ENCODE results near the gene ECEL1. TPM values are rescaled to one million over a fixed set of nuclear protein-coding genes. Genes with fewer than 3 reads are reported as not detected.

ECEL1 gene
- total RNA-seq, 1 donor from 2014 or later: not detected

DNA sequence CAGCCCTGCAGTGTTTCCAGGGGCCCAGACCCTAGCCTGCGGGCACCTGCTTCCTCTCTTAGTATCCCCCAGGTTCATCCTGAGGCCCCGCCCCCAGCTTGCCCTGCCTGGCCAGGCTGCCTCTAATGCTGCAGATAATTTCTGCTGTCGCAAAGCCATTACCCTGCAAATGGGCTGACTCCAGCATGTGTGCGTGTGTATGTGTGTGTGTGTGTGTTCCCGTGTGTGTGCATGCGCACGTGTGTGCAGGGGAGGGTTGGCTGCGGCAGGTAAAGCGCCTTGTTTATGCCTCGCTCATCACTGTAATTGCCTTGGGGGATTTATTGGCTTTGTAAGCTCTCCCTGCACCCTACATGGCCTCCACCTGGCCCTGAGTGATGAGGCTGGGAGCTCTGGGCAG is 25.0 kb upstream of the ECEL1 start:
- DNase-seq (ENCODE audit: low read depth) (no peak), FAIRE-seq (no peak)
- peaks cover 7% of the 10 kb centered on the region for H3K27me3 ChIP-seq (ENCODE audit: control insufficient read depth, insufficient read depth, low read length)
- H3K4me3 ChIP-seq (ENCODE audit: low read depth, low read length): no peak overlapping the region
- no peaks in the 10 kb centered on the region for H3K36me3 ChIP-seq (ENCODE audit: control insufficient read depth, insufficient read depth, low read length)
- no peak for TF ChIP-seq CTCF (IDR thresholded peaks at IDR 0.05; ENCODE audit: insufficient read depth, low read length, severe bottlenecking)

DNA sequence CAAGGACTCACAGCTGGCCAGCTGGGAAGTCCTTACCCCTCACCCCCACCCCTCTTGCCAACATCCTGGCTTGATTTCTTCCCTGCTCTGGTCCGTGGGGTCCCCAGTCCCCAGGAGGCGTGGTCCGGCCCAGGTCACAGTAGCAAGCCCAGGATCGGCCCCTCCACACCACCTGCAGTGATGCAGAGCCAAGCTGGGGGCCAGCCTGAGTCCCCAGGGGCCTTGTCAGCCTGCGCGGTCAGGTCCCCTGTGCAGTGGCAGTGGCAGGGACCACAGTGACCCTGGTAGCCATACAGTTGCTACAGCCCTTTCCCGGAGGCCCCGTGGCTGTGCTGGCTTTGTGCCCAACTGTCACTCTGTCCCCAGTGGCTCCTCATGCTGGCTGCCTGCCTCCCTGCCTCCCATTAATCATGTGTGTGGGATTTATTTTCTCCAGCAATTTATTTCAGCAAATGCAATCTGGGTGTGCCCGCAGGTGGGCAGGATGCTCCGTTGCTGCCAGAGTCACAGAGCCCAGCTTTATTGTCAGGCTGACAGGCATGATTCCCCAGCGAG is 23.8 kb upstream of the ECEL1 start:
- DNase-seq (ENCODE audit: low read depth) (no peak), FAIRE-seq (no peak)
- Histone ChIP-seq H3K36me3 (ENCODE audit: control insufficient read depth, insufficient read depth, low read length) (no peaks in the 10 kb centered on the region), H3K4me3 (ENCODE audit: low read depth, low read length) (no peak overlapping the region), H3K27me3 (ENCODE audit: control insufficient read depth, insufficient read depth, low read length) (peaks cover 10% of the 10 kb centered on the region)
- no peak for TF ChIP-seq CTCF (IDR thresholded peaks at IDR 0.05; ENCODE audit: insufficient read depth, low read length, severe bottlenecking)

GRCh38 chr2:232508251-232508650 is 20.6 kb upstream of the ECEL1 start:
- Histone ChIP-seq H3K36me3 (ENCODE audit: control insufficient read depth, insufficient read depth, low read length) (no peaks in the 10 kb centered on the region), H3K4me3 (ENCODE audit: low read depth, low read length) (no peak overlapping the region), H3K27me3 (ENCODE audit: control insufficient read depth, insufficient read depth, low read length) (peaks cover 29% of the 10 kb centered on the region)
- no peak for TF ChIP-seq CTCF (IDR thresholded peaks at IDR 0.05; ENCODE audit: insufficient read depth, low read length, severe bottlenecking)
- DNase-seq (ENCODE audit: low read depth) (no peak), FAIRE-seq (no peak)

DNA sequence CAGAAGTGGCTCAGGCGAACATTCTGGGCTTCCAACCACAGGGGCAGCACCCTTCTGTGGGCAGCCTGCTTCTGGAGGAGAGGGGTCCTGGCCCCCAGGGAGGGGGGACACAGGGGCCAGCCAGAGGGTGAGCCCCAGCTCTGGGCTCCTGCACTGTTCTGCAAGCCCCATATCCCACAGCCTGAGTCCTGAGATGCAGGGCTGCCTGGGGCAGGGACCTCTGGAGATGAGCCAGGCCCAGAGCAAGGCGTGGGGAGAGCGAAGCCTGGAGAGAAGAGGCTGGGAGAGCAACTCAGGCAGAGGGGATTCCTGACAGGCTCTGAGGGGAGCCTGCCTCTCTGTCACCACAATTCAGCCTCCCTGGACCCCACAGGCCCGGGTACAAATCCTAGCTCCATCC is 19.1 kb upstream of the ECEL1 start:
- FAIRE-seq: no peak
- no peak for TF ChIP-seq CTCF (IDR thresholded peaks at IDR 0.05; ENCODE audit: insufficient read depth, low read length, severe bottlenecking)
- peaks cover 34% of the 10 kb centered on the region for H3K27me3 ChIP-seq (ENCODE audit: control insufficient read depth, insufficient read depth, low read length)

GRCh38 chr2:232505856-232506255 is 18.2 kb upstream of the ECEL1 start:
- peaks cover 35% of the 10 kb centered on the region for H3K27me3 ChIP-seq (ENCODE audit: control insufficient read depth, insufficient read depth, low read length)
- H3K4me3 ChIP-seq (ENCODE audit: low read depth, low read length): no peak overlapping the region
- no peak for FAIRE-seq
- no peak for TF ChIP-seq CTCF (IDR thresholded peaks at IDR 0.05; ENCODE audit: insufficient read depth, low read length, severe bottlenecking)
- no peak for DNase-seq (ENCODE audit: low read depth)
- no peaks in the 10 kb centered on the region for H3K36me3 ChIP-seq (ENCODE audit: control insufficient read depth, insufficient read depth, low read length)

More for the DNA sequence above, 19.1 kb upstream of the ECEL1 start:
- Histone ChIP-seq H3K36me3 (ENCODE audit: control insufficient read depth, insufficient read depth, low read length) (no peaks in the 10 kb centered on the region), H3K4me3 (ENCODE audit: low read depth, low read length) (no peak overlapping the region)
- no peak for DNase-seq (ENCODE audit: low read depth)

DNA sequence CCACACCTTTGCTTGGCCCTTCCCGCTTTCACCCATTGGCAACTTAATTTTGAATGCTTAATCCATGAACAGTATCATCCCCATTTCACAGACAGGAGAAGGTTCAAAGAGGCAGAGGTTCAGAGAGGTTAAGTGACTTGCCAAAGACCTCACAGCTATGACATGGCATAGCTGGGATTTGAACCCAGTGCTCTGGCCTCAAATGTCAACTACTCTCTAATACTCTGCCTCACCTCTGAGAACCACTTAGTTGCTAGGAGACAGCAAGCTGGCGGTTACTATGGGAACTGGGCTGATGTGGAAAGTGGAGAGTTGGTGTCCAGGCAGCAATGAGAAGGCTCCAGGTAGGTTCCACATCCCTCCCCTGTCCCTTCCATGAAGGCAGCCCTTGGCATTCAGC is 16.8 kb upstream of the ECEL1 start:
- Histone ChIP-seq H3K36me3 (ENCODE audit: control insufficient read depth, insufficient read depth, low read length) (no peaks in the 10 kb centered on the region), H3K27me3 (ENCODE audit: control insufficient read depth, insufficient read depth, low read length) (peaks cover 37% of the 10 kb centered on the region), H3K4me3 (ENCODE audit: low read depth, low read length) (no peak overlapping the region)
- DNase-seq (ENCODE audit: low read depth) (no peak), FAIRE-seq (no peak)
- TF ChIP-seq CTCF (IDR thresholded peaks at IDR 0.05; ENCODE audit: insufficient read depth, low read length, severe bottlenecking): no peak

All from bronchial epithelial cell (primary cell).